GOT3 (cell line): ENCODE data around the gene ZSWIM4.
A peak's percentile ranks its signal among the peaks of the same experiment; 100 is the strongest.

Experiments used
- DNase-seq: peaks from one replicate; lab custom pipeline; 2025; ENCODE audit warnings: mixed read lengths; lab: John Stamatoyannopoulos, UW

ZSWIM4 gene

GRCh38 chr19:13835791-13836723, 40.8 kb downstream of the ZSWIM4 start:
- no peak for DNase-seq

GRCh38 chr19:13838435-13839129, 43.3 kb downstream of the ZSWIM4 start:
- DNase-seq: no peak

GRCh38 chr19:13839130-13839937, 44.1 kb downstream of the ZSWIM4 start:
- DNase-seq: peak; percentile 60

GRCh38 chr19:13839938-13840304, 44.7 kb downstream of the ZSWIM4 start:
- no peak for DNase-seq

- DNase-seq: peak; percentile 44
Observed at GRCh38 chr19:13840305-13841085, 45.3 kb downstream of the ZSWIM4 start.

GRCh38 chr19:13841086-13841961, 46.1 kb downstream of the ZSWIM4 start:
- DNase-seq: no peak

GRCh38 chr19:13841962-13842290, 46.7 kb downstream of the ZSWIM4 start:
- no peak for DNase-seq

GRCh38 chr19:13842291-13843103, 47.3 kb downstream of the ZSWIM4 start:
- DNase-seq: peak; percentile 63

GRCh38 chr19:13843104-13843921, 48.1 kb downstream of the ZSWIM4 start:
- no peak for DNase-seq

- no peak for DNase-seq
Observed at GRCh38 chr19:13844130-13844631, 48.9 kb downstream of the ZSWIM4 start.

- DNase-seq: peak; percentile 83
Observed at GRCh38 chr19:13846557-13847406, 51.5 kb downstream of the ZSWIM4 start.

GRCh38 chr19:13847407-13848339, 52.4 kb downstream of the ZSWIM4 start:
- peak; percentile 58 for DNase-seq

GRCh38 chr19:13848340-13848677, 53.1 kb downstream of the ZSWIM4 start:
- no peak for DNase-seq

GRCh38 chr19:13848798-13849676, 53.8 kb downstream of the ZSWIM4 start:
- DNase-seq: no peak

- peak; percentile 26 for DNase-seq
Observed at GRCh38 chr19:13849991-13850909, 55.0 kb downstream of the ZSWIM4 start.
